ENCODE measurements around the gene ABCA2. TPM values are rescaled to one million over a fixed set of nuclear protein-coding genes. Genes with fewer than 3 reads are reported as not detected.

The ABCA2 gene
- total RNA-seq, 1 experiment from 2014 or later: 21.7 TPM

GRCh38 chr9:136982232-136983051 lies 45.6 kb downstream of the ABCA2 start, which contains the start of gene LCNL1:
Gene LCNL1 (plus strand): TSS chr9:136982993. CDS start chr9:136983587, 594 bp downstream.
- no peaks in the 10 kb centered on the region for H3K36me3 Mint-ChIP-seq (ENCODE audit: insufficient read depth, unreplicated experiment)
- intact Hi-C loops (cut with micrococcal nuclease): no loop called here
- CTCF ChIA-PET: no interaction called here
- BruUV-seq (replicated peaks): no TSS peak
- no peak within 1 kb of the TSS for H3K4me3 Mint-ChIP-seq (ENCODE audit: unreplicated experiment)
- H3K27me3 Mint-ChIP-seq (ENCODE audit: insufficient read depth, unreplicated experiment): no peaks in the 10 kb centered on the region
- no peak for TF ChIP-seq CTCF (IDR thresholded peaks at IDR 0.05; ENCODE audit: unreplicated experiment)
- no peak for DNase-seq (ENCODE audit: unreplicated experiment)
- POLR2A ChIA-PET: no interaction called here
- H3K27ac Mint-ChIP-seq (ENCODE audit: low read depth, unreplicated experiment): no peak within 1 kb of the TSS
- H3K9me3 Mint-ChIP-seq (ENCODE audit: unreplicated experiment): no peaks in the 10 kb centered on the region
- H3K4me1 Mint-ChIP-seq (ENCODE audit: insufficient read depth, unreplicated experiment): no peaks in the 10 kb centered on the region

DNA sequence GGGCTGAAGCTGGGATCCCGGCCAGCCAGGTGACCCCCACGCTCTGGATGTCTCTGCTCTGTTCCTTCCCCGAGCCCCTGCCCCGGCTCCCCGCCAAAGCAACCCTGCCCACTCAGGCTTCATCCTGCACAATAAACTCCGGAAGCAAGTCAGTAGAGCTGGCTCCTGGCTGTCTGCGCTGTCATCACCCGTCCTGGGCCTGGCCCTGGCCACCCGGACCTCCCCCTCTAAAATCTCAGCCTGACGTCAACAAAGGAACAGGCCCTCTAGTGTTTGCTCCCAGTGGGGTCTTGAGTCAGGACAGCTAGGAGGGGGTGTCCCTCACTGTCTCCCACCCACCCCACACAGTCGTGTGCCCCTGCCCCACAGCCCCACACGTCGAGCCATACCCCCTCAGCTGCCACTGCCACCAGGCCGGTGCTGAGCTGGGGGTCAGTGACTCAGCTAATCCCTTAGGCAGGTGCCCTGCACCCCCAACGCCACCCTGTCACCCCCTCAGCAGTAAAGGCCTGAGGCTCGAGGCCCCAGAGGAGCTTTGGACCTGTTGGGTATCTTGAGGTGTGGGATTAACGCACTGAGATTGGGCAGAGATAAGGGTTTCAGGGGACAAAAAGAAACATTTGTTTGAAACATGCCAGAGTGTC lies 46.3 kb downstream of the ABCA2 start:
- no TSS peak for BruUV-seq (replicated peaks)
- no peaks in the 10 kb centered on the region for H3K9me3 Mint-ChIP-seq (ENCODE audit: unreplicated experiment)

GRCh38 chr9:136980669-136981478 lies 47.2 kb downstream of the ABCA2 start:
- H3K27me3 Mint-ChIP-seq (ENCODE audit: insufficient read depth, unreplicated experiment): no peaks in the 10 kb centered on the region
- H3K4me3 Mint-ChIP-seq (ENCODE audit: unreplicated experiment): no peak overlapping the region
- no peak for DNase-seq (ENCODE audit: unreplicated experiment)
- no peaks in the 10 kb centered on the region for H3K4me1 Mint-ChIP-seq (ENCODE audit: insufficient read depth, unreplicated experiment)
- TF ChIP-seq CTCF (IDR thresholded peaks at IDR 0.05; ENCODE audit: unreplicated experiment): no peak
- ChIA-PET CTCF (interaction anchor here (0.6 kb wide), 1 partner anchor 122 kb away, joined by 3 read pairs; no protein-coding TSS in a partner anchor), POLR2A (interaction anchor here (0.6 to 1.2 kb wide), 2 partner anchors 11 to 44 kb away, joined by 3 to 4 read pairs; partner anchors contain the start of gene PAXX)
- H3K9me3 Mint-ChIP-seq (ENCODE audit: unreplicated experiment): no peaks in the 10 kb centered on the region
- intact Hi-C loops (cut with micrococcal nuclease): no loop called here
- BruUV-seq (replicated peaks): no TSS peak
- H3K27ac Mint-ChIP-seq (ENCODE audit: low read depth, unreplicated experiment): no peak overlapping the region
- no peaks in the 10 kb centered on the region for H3K36me3 Mint-ChIP-seq (ENCODE audit: insufficient read depth, unreplicated experiment)

More for the DNA sequence above, 46.3 kb downstream of the ABCA2 start:
- intact Hi-C loops (cut with micrococcal nuclease): no loop called here
- no peak for DNase-seq (ENCODE audit: unreplicated experiment)
- Mint-ChIP-seq H3K4me1 (ENCODE audit: insufficient read depth, unreplicated experiment) (no peaks in the 10 kb centered on the region), H3K27ac (ENCODE audit: low read depth, unreplicated experiment) (no peak overlapping the region), H3K4me3 (ENCODE audit: unreplicated experiment) (no peak overlapping the region), H3K27me3 (ENCODE audit: insufficient read depth, unreplicated experiment) (no peaks in the 10 kb centered on the region), H3K36me3 (ENCODE audit: insufficient read depth, unreplicated experiment) (no peaks in the 10 kb centered on the region)
- CTCF ChIA-PET: no interaction called here
- POLR2A ChIA-PET: no interaction called here
- no peak for TF ChIP-seq CTCF (IDR thresholded peaks at IDR 0.05; ENCODE audit: unreplicated experiment)

Data from MCF 10A (cell line).